Hematopoietic multipotent progenitor cell (in vitro differentiated cells): ENCODE data around the gene CD302. TPM values are rescaled to one million over a fixed set of nuclear protein-coding genes. Genes with fewer than 3 reads are reported as not detected.
"Not testable (repeated sequence)": the region's sequence is repeated elsewhere in the genome, so short reads cannot be mapped to it uniquely, and the experiment has no call there.

ENCODE experiments used
- DNase-seq, 3 donors: peaks; one replicate each; pipeline ENCODE4 v3.0.0-alpha.2; 2011 to 2015; ENCODE audit warnings: low read depth in 2 of 3, low spot score in 2 of 3
- total RNA-seq: library from RNA; depleted of rRNA; stranded (reverse); fragments of >200 nt; gene quantifications from one replicate; pipeline ENCODE4 v1.2.3, GENCODE V29; 2012

The CD302 gene
- total RNA-seq, result 16.4 TPM

DNA sequence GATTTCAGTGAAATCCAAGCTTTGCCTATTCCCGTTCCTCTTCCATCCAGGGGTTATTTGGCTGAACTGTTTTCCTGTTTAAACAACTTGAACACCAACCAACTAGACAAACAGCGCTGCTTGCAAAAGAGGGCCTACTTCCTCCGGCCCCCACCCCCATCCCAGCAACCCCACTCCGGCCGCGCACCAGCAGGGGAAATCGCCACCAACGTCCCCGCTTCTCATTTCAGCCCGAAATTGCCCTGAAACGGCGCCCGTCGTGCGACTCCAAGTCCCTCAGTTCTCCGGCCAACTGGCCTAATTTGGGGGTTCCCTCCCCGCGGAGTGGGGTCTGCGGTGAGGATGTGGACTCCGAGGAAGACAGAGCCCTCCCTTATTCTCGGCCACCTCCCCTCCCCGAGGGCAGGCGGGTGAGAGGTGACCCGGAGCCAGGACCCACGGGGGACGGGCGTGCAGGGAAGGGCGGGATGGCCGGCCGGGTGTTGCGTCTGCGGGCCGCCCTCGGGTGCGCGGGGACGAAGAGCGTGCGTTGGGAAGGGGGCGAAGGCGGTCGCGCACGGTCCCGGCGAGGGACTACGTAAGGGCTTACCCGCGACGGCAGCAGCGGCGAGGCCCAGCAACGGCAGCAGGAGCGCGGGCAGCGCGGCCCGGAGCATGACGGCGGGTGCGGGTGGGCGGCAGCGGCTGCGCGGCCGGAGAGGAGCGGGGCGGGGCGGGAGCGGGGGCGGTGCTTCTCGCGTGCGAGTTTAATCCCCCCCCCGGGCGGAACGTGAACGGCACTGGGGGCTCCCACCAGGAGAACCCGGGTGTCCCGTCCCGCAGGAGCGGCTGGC lies at the start of gene CD302:
TSS of gene CD302 (minus strand) at position 666 of the 833 bp plus-strand sequence. CDS start at position 656, 10 bp downstream.
- DNase-seq, result peak in 2 of 3 donors; percentile 56 to 64

GRCh38 chr2:159846564-159846963 lies 48.6 kb upstream of the CD302 start:
- no peak for DNase-seq

DNA sequence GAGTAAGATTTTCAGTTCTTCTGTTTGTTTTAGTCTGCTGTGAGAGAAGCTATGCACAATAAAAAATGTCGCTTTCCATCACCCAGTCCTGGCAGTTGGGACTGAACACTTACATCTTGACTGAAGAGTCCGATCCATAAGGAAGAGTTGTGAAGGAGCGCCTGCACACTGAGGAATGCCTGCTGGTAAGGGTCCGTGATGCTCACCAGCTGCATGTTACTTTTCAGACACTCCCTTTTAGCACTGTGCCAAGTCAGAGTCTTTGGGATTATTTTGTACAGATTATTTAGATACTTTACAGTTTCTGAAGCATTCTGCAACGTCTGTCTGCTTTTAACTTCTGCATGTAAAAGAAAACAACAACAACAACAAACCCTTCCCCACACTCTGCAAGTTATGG lies 42.6 kb upstream of the CD302 start:
- DNase-seq, result no peak

GRCh38 chr2:159832858-159833257 lies 34.9 kb upstream of the CD302 start:
- DNase-seq, result no peak

- DNase-seq, result no peak
These were observed 34.0 kb upstream of the CD302 start for GRCh38 chr2:159832026-159832425.

DNA sequence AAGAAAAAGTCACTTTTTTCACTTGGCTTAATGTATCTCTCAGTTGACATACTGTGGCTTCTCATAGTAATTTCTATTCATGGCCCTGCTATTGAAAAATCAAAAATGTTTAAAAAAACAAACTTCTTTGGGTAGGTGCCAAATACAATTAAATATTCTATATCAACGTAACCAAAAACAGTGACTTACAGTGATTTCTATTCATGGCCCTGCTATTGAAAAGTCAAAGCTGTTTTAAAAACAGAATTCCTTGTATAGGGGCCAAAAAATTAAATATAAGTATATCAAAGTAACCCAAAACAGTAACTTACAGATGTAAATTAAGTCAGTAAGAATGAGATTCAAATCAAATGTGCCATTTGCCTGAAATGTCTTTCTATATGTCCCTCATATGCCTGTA lies 31.4 kb upstream of the CD302 start:
- no peak for DNase-seq

DNA sequence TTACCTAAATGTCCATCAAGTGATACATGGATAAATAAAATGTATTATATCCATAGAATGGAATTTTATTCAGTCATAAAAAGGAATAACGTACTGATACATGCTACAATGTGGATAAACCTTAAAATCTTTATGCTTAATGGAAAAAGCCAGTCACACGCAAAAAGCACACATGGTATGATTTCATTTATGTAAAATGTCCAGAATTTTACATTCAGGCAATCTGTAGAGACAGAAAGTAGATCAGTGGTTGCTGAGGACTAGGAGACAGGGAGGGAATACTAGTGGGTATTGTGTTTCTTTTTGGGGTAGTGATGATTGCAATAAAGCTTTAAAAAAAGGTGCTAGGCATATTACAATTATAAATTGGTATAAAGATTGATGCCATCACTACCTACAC lies 30.7 kb upstream of the CD302 start:
- DNase-seq, result no peak

DNA sequence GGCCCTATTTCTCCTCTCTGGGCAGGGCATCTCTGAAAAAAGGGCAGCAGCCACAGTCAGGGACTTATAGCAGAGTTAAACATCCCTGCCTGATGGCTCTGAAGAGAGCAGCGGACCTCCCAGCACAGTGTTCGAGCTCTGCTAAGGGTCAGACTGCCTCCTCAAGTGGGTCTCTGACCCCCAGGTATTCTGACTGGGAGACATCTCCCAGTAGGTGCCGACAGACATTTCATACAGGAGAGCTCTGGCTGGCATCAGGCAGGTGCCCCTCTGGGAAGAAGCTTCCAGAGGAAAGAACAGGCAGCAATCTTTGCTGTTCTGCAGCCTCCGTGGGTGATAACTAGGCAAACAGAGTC lies 24.4 kb upstream of the CD302 start:
- not testable (repeated sequence) for DNase-seq

- not testable (repeated sequence) for DNase-seq
These were observed 23.9 kb upstream of the CD302 start for GRCh38 chr2:159821775-159822477.

GRCh38 chr2:159818940-159819339 lies 20.9 kb upstream of the CD302 start:
- DNase-seq, result no peak

DNA sequence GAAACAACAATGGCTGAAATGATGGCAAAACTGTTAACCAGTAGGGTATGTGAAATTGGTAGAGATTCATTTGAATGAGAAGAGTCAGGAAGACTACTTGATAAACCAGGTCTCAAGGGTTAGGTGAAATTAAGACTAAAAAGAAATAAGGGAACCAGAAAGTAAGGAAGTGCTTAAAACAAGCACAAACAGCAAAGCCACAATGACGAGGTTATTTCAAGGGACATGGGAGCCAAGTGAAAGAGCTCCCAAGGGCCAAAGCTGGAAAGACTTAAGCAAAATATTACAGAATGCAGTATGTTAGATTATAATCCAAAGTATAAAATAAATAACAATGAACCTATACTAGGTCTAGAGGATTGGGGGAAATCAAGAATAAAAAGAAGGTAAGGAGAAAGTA lies 19.3 kb upstream of the CD302 start:
- DNase-seq, result peak in 1 of 3 donors; percentile 66

DNA sequence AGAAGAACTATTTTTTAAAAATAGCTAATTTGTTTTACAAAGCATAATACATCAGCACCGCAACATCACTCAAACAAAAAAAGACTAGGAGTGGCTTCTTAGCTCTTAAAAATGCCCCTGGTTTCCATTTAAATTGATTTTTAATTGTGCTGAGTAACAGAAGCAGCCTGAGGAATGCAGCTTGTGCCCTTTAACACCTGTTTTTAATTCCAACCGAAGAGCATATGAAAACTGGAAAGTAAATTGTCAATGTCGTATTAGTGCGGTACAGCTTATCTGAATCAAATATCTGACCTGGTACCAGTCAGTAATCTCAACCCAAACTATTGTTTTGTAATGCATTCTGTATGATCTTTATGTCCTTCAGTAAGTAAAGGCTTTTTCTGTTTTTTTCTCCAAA lies 13.2 kb upstream of the CD302 start:
- no peak for DNase-seq

DNA sequence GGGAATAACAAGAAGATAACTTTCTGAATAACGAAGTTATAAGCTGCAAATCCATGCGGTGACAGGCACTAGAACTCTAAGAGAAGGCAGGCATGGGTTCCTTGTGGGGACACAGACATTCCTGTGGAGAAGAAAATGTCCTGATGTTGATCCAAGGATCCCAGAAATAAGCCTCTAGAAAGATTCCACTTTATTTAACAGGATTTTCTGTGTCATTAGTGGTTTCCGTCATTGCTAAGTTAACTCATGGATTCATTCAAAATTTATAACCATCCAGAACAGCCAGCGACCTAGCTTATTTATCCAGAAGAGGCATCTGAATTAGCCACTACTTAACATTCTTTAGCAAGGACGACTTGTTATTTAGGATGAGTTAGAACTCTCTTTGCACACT lies 10.0 kb upstream of the CD302 start:
- no peak for DNase-seq

- peak in 2 of 3 donors; percentile 50 to 63 for DNase-seq
These were observed 9.4 kb upstream of the CD302 start for GRCh38 chr2:159807183-159808031.

DNA sequence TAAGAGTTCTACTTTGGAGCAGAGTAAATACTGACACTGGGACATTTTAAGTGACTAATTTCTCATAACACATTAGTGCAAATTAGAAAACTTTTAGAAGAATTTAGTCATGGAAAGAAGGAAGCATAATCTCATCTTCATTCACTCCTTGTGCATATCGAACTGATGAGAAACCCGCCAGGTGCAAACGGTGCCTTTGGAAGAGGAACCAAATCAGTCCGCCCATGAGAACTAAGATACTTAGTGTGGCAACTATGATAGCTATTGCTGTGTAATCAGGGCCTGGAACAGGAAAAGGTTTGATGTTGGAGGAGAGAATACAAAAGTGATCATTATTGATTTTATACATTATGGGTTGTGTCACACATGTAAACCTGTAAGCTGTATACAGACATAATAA lies 6.9 kb upstream of the CD302 start:
- DNase-seq, result no peak

DNA sequence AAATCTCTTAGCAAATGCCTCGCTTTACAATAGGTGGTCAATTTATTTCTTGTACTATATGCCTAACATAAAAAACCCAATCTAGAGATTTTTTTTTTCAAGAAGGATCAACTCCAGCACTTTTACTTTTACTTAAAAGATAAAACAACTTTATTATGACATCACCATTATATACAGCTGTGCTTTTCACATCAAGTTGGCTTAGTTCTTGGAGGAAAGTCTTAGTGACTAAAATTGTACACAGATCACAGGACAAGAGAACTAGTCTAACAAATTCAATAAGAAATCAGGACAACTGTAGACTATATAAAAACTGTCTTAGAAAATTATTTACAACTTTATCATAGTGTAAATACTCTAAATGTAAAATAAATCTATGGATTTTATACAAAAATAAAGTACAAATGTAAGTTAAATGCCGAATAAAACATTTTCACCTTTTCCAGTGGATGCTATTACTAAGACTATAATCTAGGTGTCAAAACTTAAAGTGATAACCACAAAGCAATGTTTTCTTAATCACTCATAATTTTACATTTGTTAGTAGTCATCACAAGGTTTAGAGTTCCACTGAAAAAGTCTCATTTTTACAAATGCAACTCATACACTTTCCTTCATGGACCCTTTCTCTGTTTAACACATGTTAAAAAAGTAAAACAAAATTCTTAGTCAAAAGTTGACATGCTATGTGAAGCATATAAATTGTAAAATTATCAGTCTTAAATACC lies 5.4 kb upstream of the CD302 start:
- DNase-seq, result no peak

DNA sequence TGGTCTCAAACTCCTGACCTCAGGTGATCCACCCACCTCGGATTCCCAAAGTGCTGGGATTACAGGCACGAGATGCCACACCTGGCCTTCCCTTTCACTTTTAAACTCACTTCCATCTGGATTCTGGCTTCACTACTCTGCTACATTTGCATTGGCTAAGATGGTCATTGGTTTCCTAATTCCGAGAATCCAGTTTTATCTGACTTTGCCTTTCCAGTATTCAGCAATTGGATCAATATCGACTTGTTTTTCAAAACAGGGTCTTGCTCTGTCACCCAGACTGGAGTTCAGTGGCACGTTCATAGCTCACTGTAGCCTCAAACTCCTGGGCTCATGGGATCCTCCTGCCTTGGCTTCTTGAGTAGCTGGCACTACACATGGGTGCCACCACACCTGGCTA lies 4.7 kb upstream of the CD302 start:
- DNase-seq, result no peak

- no peak for DNase-seq
These were observed 1.8 kb upstream of the CD302 start for GRCh38 chr2:159799833-159800232.

DNA sequence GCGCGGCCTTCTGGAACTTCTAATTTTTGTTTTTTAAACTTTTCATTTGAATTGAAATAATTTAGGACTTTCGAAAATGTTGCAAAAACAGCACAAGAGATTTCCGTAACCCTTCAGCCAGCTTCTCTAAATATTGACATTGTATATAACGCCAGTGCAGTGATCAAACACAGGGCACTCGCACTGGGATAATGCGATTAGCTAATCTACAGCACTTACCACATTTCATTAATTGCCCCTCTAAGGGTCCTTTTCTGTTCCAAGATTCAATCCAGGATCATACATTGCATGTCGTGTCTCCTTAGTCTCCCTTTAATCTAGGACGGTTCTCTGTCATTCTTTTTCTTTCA lies 343 bp upstream of the CD302 start:
- no peak for DNase-seq

GRCh38 chr2:159797225-159797542 lies 824 bp downstream of the CD302 start:
- DNase-seq, result no peak
